IPS-18a (cell line): ENCODE measurements around the gene RAP1GDS1.

Experiments used
- H3K27ac ChIP-seq: one replicate; pipeline ENCODE4 v1.5.1; 2013; ENCODE audit warnings: low read length
- H3K27me3 ChIP-seq: one replicate; pipeline ENCODE4 v1.6.1; 2013; ENCODE audit warnings: mild to moderate bottlenecking, low read length; ENCODE audit not compliant: control insufficient read depth, insufficient read depth
- H3K36me3 ChIP-seq: one replicate; pipeline ENCODE4 v1.6.1; 2013; ENCODE audit warnings: low read depth, low read length; ENCODE audit not compliant: control insufficient read depth
- H3K4me1 ChIP-seq: one replicate; pipeline ENCODE4 v1.6.1; 2013; ENCODE audit warnings: low read depth, low read length; ENCODE audit not compliant: control insufficient read depth
- H3K4me3 ChIP-seq: one replicate; pipeline ENCODE4 v1.5.1; 2013; ENCODE audit warnings: low read length
- H3K9ac ChIP-seq: one replicate; pipeline ENCODE4 v1.6.1; 2013; ENCODE audit warnings: mild to moderate bottlenecking, low read length, moderate library complexity
- H3K9me3 ChIP-seq: one replicate; pipeline ENCODE4 v1.6.1; 2013; ENCODE audit warnings: low read depth, low read length; ENCODE audit not compliant: control insufficient read depth

RAP1GDS1 gene

GRCh38 chr4:98491899-98492559 is 230.8 kb downstream of the RAP1GDS1 start:
- H3K9ac ChIP-seq, result no peak overlapping the region
- H3K27ac ChIP-seq, result no peak overlapping the region
- H3K9me3 ChIP-seq, result no peaks in the 10 kb centered on the region
- H3K4me3 ChIP-seq, result no peak overlapping the region
- no peaks in the 10 kb centered on the region for H3K27me3 ChIP-seq
- H3K36me3 ChIP-seq, result no peaks in the 10 kb centered on the region
- peaks cover 14% of the 10 kb centered on the region for H3K4me1 ChIP-seq

- H3K9ac ChIP-seq, result no peak overlapping the region
- no peaks in the 10 kb centered on the region for H3K36me3 ChIP-seq
- no peak overlapping the region for H3K27ac ChIP-seq
- no peaks in the 10 kb centered on the region for H3K27me3 ChIP-seq
- H3K4me1 ChIP-seq, result peaks cover 3% of the 10 kb centered on the region
- no peak overlapping the region for H3K4me3 ChIP-seq
- H3K9me3 ChIP-seq, result no peaks in the 10 kb centered on the region
Measured at GRCh38 chr4:98493296-98493695, 232.1 kb downstream of the RAP1GDS1 start.
